K562 (cell line): ENCODE results near the gene MYCBP2.

Experiments
- BMI1 ChIP-seq: fragments of 150-350 bp; IDR thresholded peaks from 2 replicates; pipeline ENCODE4 v1.6.1; 2014; ENCODE audit warnings: low read length
- CHD2 ChIP-seq: IDR thresholded peaks from 2 replicates; pipeline ENCODE4 v1.6.1; 2011; ENCODE audit warnings: low read depth, low read length
- ELK1 ChIP-seq: sonication (generic); formaldehyde crosslinking; IDR thresholded peaks from 2 replicates; pipeline ENCODE4 v1.8.1; 2022; ENCODE audit warnings: missing genetic modification reagents
- FOXA1 ChIP-seq: fragments of 450-650 bp; IDR thresholded peaks from 2 replicates; pipeline ENCODE4 v1.6.1; 2016; ENCODE audit warnings: mild to moderate bottlenecking, borderline replicate concordance
- HDAC6 ChIP-seq: IDR thresholded peaks from 2 replicates; pipeline ENCODE4 v1.6.1; 2012; ENCODE audit warnings: low read depth, mild to moderate bottlenecking, control low read depth, inconsistent platforms, low read length, moderate library complexity
- HMGXB4 ChIP-seq: sonication (generic); formaldehyde crosslinking; IDR thresholded peaks from 2 replicates; pipeline ENCODE4 v1.8.1; 2023; ENCODE audit warnings: mild to moderate bottlenecking, missing genetic modification reagents
- MAFG ChIP-seq: fragments of 450-650 bp; conservative IDR thresholded peaks from 2 replicates; pipeline ENCODE4 v1.6.1; 2016; ENCODE audit warnings: missing genetic modification characterization, missing compliant biosample characterization
- POLR2AphosphoS5 ChIP-seq: IDR thresholded peaks from 2 replicates; pipeline ENCODE4 v1.6.1; 2011; ENCODE audit warnings: mild to moderate bottlenecking, low read depth, low read length, moderate library complexity; ENCODE audit not compliant: control insufficient read depth, insufficient read depth
- SMC3 ChIP-seq: conservative IDR thresholded peaks from 2 replicates; pipeline ENCODE4 v1.6.1; 2011; ENCODE audit warnings: low read depth, low read length, improper control_type of control experiment; ENCODE audit not compliant: insufficient read depth
- TEAD4 ChIP-seq, 2 experiments: sonication (generic) in 1 of 2; formaldehyde crosslinking in 1 of 2; IDR thresholded peaks; 2 replicates each; pipeline versions ENCODE4 v1.6.1 to v1.8.0; 2012 to 2022; ENCODE audit warnings: borderline replicate concordance in 1 of 2, inconsistent platforms in 1 of 2, low read length in 1 of 2, mild to moderate bottlenecking in 1 of 2, missing genetic modification reagents in 1 of 2
- ZNF274 ChIP-seq: IDR thresholded peaks from 2 replicates; pipeline ENCODE4 v1.6.1; 2011; ENCODE audit warnings: low read depth, mild to moderate bottlenecking, low read length, moderate library complexity, borderline replicate concordance
- ZNF354B ChIP-seq: fragments of 250-450 bp; sonication (Bioruptor Pico); IDR thresholded peaks from 2 replicates; pipeline ENCODE4 v1.4.0; 2020
- TF ChIP-seq, protein P1 (sequence below), 3 experiments: IDR thresholded peaks in 2 of 3; conservative IDR thresholded peaks in 1 of 3; 2 replicates each; pipeline ENCODE4 v1.5.1; 2011 to 2012; ENCODE audit warnings: low read length in 3 of 3, mild to moderate bottlenecking in 3 of 3, control low read depth in 2 of 3, improper control_type of control experiment in 1 of 3, inconsistent platforms in 1 of 3, low read depth in 1 of 3, mixed read lengths in 1 of 3, moderate library complexity in 1 of 3; ENCODE audit not compliant: insufficient read depth in 2 of 3

DNA sequence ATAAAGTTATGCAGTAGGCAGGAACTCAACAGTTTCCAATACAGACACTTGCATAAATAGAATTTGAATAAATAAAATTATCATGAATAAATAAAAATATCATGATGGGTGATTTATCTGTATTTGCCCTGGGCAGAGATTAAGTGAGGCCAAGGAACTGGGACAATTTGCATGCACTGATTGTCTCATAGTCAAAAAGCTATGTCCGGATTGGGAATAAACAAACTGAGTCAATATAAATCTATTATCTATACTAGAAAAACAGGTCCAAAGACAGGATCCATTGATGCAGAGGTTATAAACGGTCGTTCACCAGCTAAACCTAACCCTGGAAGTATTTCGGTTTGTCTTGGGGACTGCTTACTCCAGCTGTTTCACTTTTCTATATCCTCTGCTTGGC lies 273.7 kb downstream of the MYCBP2 start:
- no peak for TF ChIP-seq CHD2
- no peak for TF ChIP-seq TEAD4 (IDR thresholded peaks at IDR 0.05; ENCODE audit: low read length)
- no peak for TF ChIP-seq TEAD4 (CRISPR knock-in tag; IDR thresholded peaks at IDR 0.05; ENCODE audit: borderline replicate concordance)
- TF ChIP-seq, protein P1, sequence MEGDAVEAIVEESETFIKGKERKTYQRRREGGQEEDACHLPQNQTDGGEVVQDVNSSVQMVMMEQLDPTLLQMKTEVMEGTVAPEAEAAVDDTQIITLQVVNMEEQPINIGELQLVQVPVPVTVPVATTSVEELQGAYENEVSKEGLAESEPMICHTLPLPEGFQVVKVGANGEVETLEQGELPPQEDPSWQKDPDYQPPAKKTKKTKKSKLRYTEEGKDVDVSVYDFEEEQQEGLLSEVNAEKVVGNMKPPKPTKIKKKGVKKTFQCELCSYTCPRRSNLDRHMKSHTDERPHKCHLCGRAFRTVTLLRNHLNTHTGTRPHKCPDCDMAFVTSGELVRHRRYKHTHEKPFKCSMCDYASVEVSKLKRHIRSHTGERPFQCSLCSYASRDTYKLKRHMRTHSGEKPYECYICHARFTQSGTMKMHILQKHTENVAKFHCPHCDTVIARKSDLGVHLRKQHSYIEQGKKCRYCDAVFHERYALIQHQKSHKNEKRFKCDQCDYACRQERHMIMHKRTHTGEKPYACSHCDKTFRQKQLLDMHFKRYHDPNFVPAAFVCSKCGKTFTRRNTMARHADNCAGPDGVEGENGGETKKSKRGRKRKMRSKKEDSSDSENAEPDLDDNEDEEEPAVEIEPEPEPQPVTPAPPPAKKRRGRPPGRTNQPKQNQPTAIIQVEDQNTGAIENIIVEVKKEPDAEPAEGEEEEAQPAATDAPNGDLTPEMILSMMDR (IDR thresholded peaks at IDR 0.05 in 2 of 3, conservative IDR thresholded peaks at IDR 0.05 in 1 of 3; ENCODE audit: insufficient read depth in 2 of 3, low read depth in 1 of 3, low read length in 3 of 3), result no peak
- TF ChIP-seq SMC3, result no peak
- TF ChIP-seq FOXA1, result no peak
- TF ChIP-seq ZNF274, result no peak
- TF ChIP-seq MAFG (tag), result no peak
- TF ChIP-seq BMI1, result no peak
- no peak for TF ChIP-seq ZNF354B (CRISPR knock-in tag)
- TF ChIP-seq POLR2AphosphoS5, result no peak
- TF ChIP-seq HMGXB4 (CRISPR knock-in tag), result no peak
- TF ChIP-seq HDAC6, result no peak
- no peak for TF ChIP-seq ELK1 (CRISPR knock-in tag)
